SU-DHL-6 (cell line): Measurements from ENCODE around the gene AGXT.

Source experiments
- H2AFZ ChIP-seq: fragments of 200-600 bp; sonication (generic); 2 replicates; pipeline ENCODE4 v1.6.1; 2014; ENCODE audit warnings: low read depth, mild to moderate bottlenecking, moderate library complexity, mixed read lengths, antibody characterized with exemption, low read length; ENCODE audit not compliant: severe bottlenecking
- H3F3A ChIP-seq: fragments of 200-600 bp; shearing (Covaris generic); 2 replicates; pipeline ENCODE4 v1.6.0; 2016; ENCODE audit warnings: antibody characterized with exemption, mild to moderate bottlenecking; ENCODE audit not compliant: insufficient read depth
- H3K27ac ChIP-seq: fragments of 200-600 bp; sonication (generic); 2 replicates; pipeline ENCODE4 v1.5.1; 2016; ENCODE audit warnings: low read depth, mild to moderate bottlenecking, low read length, moderate library complexity, mixed read lengths
- H3K27me3 ChIP-seq: fragments of 200-600 bp; sonication (generic), shearing (Covaris generic); 2 replicates; pipeline ENCODE4 v1.6.0; 2014; ENCODE audit warnings: mild to moderate bottlenecking, low read length
- H3K36me3 ChIP-seq: fragments of 200-600 bp; sonication (generic); 2 replicates; pipeline ENCODE4 v1.6.1; 2014; ENCODE audit warnings: mild to moderate bottlenecking, low read length, mixed read lengths
- H3K4me2 ChIP-seq: fragments of 300-600, 200-600 bp; shearing (Covaris generic), sonication (generic); 2 replicates; pipeline ENCODE4 v1.6.0; 2014; ENCODE audit warnings: low read length, low read depth, mild to moderate bottlenecking; ENCODE audit not compliant: poor library complexity, severe bottlenecking
- H3K4me3 ChIP-seq: fragments of 200-600 bp; sonication (generic); 2 replicates; pipeline ENCODE4 v1.5.1; 2014; ENCODE audit warnings: antibody characterized with exemption, low read length, mild to moderate bottlenecking, mixed read lengths; ENCODE audit not compliant: insufficient read depth, poor library complexity, severe bottlenecking
- H3K79me2 ChIP-seq: fragments of 200-600 bp; sonication (generic); 2 replicates; pipeline ENCODE4 v1.6.1; 2014; ENCODE audit warnings: mild to moderate bottlenecking, low read length, moderate library complexity; ENCODE audit not compliant: insufficient read depth
- H3K9ac ChIP-seq: fragments of 200-600 bp; sonication (generic); 2 replicates; pipeline ENCODE4 v1.7.0; 2014; ENCODE audit warnings: mild to moderate bottlenecking, low read length
- H3K9me2 ChIP-seq: fragments of 200-600 bp; sonication (generic); replicated peaks from 2 replicates; pipeline ENCODE4 v1.6.1; 2014; ENCODE audit warnings: low read length; ENCODE audit not compliant: insufficient read depth
- H3K9me3 ChIP-seq: fragments of 200-600 bp; sonication (generic); 2 replicates; pipeline ENCODE4 v1.6.1; 2014; ENCODE audit warnings: low read length, mixed read lengths; ENCODE audit not compliant: insufficient read depth
- H4K20me1 ChIP-seq: fragments of 200-600 bp; sonication (generic); 2 replicates; pipeline ENCODE4 v1.6.1; 2014; ENCODE audit warnings: low read depth, mild to moderate bottlenecking, antibody characterized with exemption, low read length, moderate library complexity, mixed read lengths
- EZH2phosphoT487 ChIP-seq: fragments of 200-600 bp; sonication (generic), shearing (Covaris generic); conservative IDR thresholded peaks from 2 replicates; pipeline ENCODE4 v1.6.1; 2018; ENCODE audit warnings: mild to moderate bottlenecking, antibody characterized with exemption, low read length, moderate library complexity, mixed read lengths
- TF ChIP-seq, protein P1 (sequence below): fragments of 200-600 bp; sonication (generic); IDR thresholded peaks from one replicate; pipeline ENCODE4 v1.5.1; 2017; ENCODE audit warnings: antibody characterized with exemption, mild to moderate bottlenecking, low read length, moderate library complexity; ENCODE audit not compliant: insufficient read depth, poor library complexity, severe bottlenecking

Gene AGXT

DNA sequence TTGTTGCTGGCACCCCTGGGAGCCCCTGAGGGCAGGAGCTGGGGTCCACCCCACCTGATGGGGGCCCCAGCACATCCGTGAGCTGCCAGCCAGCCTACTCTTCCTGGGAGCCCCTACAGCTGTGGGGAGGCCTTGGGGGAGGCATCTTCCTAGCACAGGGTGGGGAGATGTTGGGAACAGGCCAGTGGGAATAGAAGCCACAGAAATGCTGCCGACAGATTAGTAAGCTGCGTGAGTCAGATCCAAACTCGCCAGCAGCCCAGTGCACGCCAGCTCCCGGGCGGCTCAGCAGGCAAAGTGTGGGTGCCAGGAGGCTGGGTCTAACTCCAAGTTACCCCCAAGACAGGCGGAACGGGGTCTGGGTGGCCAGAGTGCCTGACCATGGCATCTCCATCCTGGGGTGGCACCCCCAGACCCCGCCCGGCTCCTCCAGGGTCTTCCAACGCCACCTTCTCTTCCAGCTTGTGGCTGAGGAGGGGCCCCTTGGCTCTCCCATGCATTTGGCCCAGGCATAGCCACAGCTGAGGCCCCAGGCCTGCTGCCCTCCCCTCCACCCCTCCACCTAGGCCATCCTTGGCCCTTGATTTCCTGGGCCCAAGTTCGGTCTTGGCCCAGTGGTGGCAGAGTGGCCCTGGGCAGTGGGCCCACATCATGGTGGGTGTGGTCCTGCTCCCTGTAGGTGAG lies 52.8 kb downstream of the AGXT start:
- no peak overlapping the region for H3K4me2 ChIP-seq
- TF ChIP-seq, protein P1, sequence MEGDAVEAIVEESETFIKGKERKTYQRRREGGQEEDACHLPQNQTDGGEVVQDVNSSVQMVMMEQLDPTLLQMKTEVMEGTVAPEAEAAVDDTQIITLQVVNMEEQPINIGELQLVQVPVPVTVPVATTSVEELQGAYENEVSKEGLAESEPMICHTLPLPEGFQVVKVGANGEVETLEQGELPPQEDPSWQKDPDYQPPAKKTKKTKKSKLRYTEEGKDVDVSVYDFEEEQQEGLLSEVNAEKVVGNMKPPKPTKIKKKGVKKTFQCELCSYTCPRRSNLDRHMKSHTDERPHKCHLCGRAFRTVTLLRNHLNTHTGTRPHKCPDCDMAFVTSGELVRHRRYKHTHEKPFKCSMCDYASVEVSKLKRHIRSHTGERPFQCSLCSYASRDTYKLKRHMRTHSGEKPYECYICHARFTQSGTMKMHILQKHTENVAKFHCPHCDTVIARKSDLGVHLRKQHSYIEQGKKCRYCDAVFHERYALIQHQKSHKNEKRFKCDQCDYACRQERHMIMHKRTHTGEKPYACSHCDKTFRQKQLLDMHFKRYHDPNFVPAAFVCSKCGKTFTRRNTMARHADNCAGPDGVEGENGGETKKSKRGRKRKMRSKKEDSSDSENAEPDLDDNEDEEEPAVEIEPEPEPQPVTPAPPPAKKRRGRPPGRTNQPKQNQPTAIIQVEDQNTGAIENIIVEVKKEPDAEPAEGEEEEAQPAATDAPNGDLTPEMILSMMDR = no peak
- no peak for TF ChIP-seq EZH2phosphoT487

DNA sequence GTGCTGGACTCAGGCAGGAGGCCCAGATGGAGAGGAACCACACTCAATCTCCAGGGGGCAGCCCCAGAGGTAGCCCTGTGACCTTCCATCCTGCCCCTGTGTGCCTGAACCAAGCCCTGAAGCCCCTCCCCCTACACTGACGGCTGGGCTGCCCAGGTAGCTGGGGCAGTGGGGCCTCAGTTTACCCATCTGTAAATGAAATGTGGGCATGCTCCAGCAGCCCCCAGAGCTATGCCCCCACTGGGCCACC lies 53.3 kb downstream of the AGXT start:
- TF ChIP-seq EZH2phosphoT487 = no peak
- TF ChIP-seq, protein P1 = no peak
- H3F3A ChIP-seq = no peaks in the 10 kb centered on the region
- no peak overlapping the region for H3K9ac ChIP-seq
- H2AFZ ChIP-seq = no peak overlapping the region
- no peaks in the 10 kb centered on the region for H3K27me3 ChIP-seq
- no peaks in the 10 kb centered on the region for H3K36me3 ChIP-seq
- H3K27ac ChIP-seq = no peak overlapping the region
- no peaks in the 10 kb centered on the region for H3K9me3 ChIP-seq
- no peaks in the 10 kb centered on the region for H3K9me2 ChIP-seq
- H4K20me1 ChIP-seq = no peaks in the 10 kb centered on the region
- H3K4me2 ChIP-seq = no peak overlapping the region
- H3K4me3 ChIP-seq = no peak overlapping the region
- no peaks in the 10 kb centered on the region for H3K79me2 ChIP-seq

More for the DNA sequence above, 52.8 kb downstream of the AGXT start:
- H3K9ac ChIP-seq = no peak overlapping the region
- H3K36me3 ChIP-seq = no peaks in the 10 kb centered on the region
- H3K27me3 ChIP-seq = no peaks in the 10 kb centered on the region
- no peaks in the 10 kb centered on the region for H3F3A ChIP-seq
- no peaks in the 10 kb centered on the region for H3K9me3 ChIP-seq
- no peak overlapping the region for H3K4me3 ChIP-seq
- H3K27ac ChIP-seq = no peak overlapping the region
- no peak overlapping the region for H2AFZ ChIP-seq
- no peaks in the 10 kb centered on the region for H4K20me1 ChIP-seq
- H3K79me2 ChIP-seq = no peaks in the 10 kb centered on the region
- no peaks in the 10 kb centered on the region for H3K9me2 ChIP-seq

DNA sequence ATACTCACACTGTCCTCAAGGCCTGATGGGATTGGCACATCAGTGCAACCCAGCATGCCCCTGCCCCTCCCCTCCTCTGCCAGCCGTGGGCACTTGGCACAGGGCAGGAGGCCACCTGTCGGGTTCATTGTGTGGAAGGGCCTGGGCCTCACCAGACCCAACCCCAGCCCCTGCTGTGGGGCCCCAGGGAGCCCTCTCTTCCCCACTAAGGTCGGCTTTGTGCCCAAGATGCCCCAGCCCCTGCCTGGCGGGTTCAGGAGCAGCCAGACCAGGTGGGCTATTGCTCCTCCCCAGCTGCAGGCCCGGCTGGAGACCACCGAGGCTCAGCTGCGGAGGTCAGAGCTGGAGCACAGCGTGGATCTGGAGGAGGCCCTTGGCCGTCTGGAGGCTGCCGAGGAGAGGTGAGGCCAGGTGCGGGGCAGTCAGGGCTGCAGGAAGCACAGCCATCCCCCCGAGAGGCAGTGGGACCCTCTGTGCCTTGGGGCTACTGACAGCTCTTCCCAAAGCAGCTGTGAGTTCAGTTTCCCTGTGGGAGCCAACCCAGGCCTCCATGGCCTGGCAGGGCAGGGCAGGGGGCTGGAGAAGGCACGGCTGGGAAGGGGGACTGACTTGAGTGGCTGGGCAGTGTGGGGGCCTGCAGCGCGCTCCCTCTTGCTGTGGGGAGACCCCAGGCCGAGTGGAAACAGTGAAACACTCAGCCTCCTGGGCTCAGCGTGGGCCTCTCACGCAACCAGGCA lies 53.8 kb downstream of the AGXT start:
- Histone ChIP-seq H3K4me2 (no peak overlapping the region), H2AFZ (no peak overlapping the region)
- TF ChIP-seq EZH2phosphoT487 = no peak
- TF ChIP-seq, protein P1 = no peak

More for the DNA sequence above, 53.8 kb downstream of the AGXT start:
- Histone ChIP-seq H3K27ac (no peak overlapping the region), H3K9me3 (no peaks in the 10 kb centered on the region), H3K79me2 (no peaks in the 10 kb centered on the region), H3K9me2 (no peaks in the 10 kb centered on the region), H3K36me3 (no peaks in the 10 kb centered on the region), H3K9ac (no peak overlapping the region), H3F3A (no peaks in the 10 kb centered on the region), H4K20me1 (no peaks in the 10 kb centered on the region), H3K4me3 (no peak overlapping the region), H3K27me3 (no peaks in the 10 kb centered on the region)
